Spleen (tissue), 13 donors: ENCODE data around the gene CD37. TPM values are rescaled to one million over a fixed set of nuclear protein-coding genes. Genes with fewer than 3 reads are reported as not detected.
A peak's percentile ranks its signal among the peaks of the same experiment; 100 is the strongest.
"Not testable (repeated sequence)": the region's sequence is repeated elsewhere in the genome, so short reads cannot be mapped to it uniquely, and the experiment has no call there.

Experiments used
- DNase-seq: peaks from one replicate; pipeline ENCODE4 v3.0.0-alpha.2; 2020
- H3K27ac ChIP-seq, 8 donors: fragments of 200-600 bp; sonication (generic) in 7 of 8; 1 replicate in 4 of 8; 2 replicates in 4 of 8; pipeline versions ENCODE4 v1.5.0 to v1.8.0; 2016 to 2021; ENCODE audit warnings: inconsistent platforms in 4 of 8, mild to moderate bottlenecking in 4 of 8, moderate library complexity in 1 of 8
- H3K27me3 ChIP-seq, 7 donors: fragments of 200-600 bp; sonication (generic) in 6 of 7; replicated peaks in 1 of 7; 1 replicate in 4 of 7; 2 replicates in 3 of 7; pipeline versions ENCODE4 v1.5.0 to v1.8.0; 2016 to 2021; ENCODE audit warnings: inconsistent platforms in 3 of 7, mild to moderate bottlenecking in 1 of 7
- H3K36me3 ChIP-seq, 6 donors: fragments of 200-600 bp; sonication (generic) in 5 of 6; 1 replicate in 4 of 6; 2 replicates in 2 of 6; pipeline versions ENCODE4 v1.5.0 to v1.8.0; 2016 to 2021; ENCODE audit warnings: inconsistent platforms in 2 of 6
- H3K4me1 ChIP-seq, 6 donors: fragments of 200-600 bp; sonication (generic) in 5 of 6; 1 replicate in 3 of 6; 2 replicates in 3 of 6; pipeline versions ENCODE4 v1.5.0 to v1.8.0; 2016 to 2021; ENCODE audit warnings: inconsistent platforms in 3 of 6
- H3K4me3 ChIP-seq, 8 donors: fragments of 200-600 bp; sonication (generic) in 7 of 8; 1 replicate in 4 of 8; 2 replicates in 4 of 8; pipeline versions ENCODE4 v1.5.0 to v1.8.0; 2016 to 2021; ENCODE audit warnings: inconsistent platforms in 4 of 8, mild to moderate bottlenecking in 4 of 8, moderate library complexity in 2 of 8
- H3K9me3 ChIP-seq, 8 donors: fragments of 200-600 bp; sonication (generic) in 7 of 8; 1 replicate in 4 of 8; 2 replicates in 4 of 8; pipeline versions ENCODE4 v1.5.0 to v1.8.0; 2016 to 2021; ENCODE audit warnings: inconsistent platforms in 4 of 8
- CTCF ChIP-seq, 11 experiments: fragments of 200-600 bp in 7 of 11; fragments of 450-650 bp in 4 of 11; sonication (generic) in 4 of 11; IDR thresholded peaks in 8 of 11; conservative IDR thresholded peaks in 3 of 11; 1 replicate in 7 of 11; 2 replicates in 4 of 11; pipeline versions ENCODE4 v1.4.0 to v1.8.0; 2016 to 2021; ENCODE audit warnings: antibody characterized with exemption in 11 of 11, inconsistent platforms in 4 of 11, mild to moderate bottlenecking in 1 of 11
- POLR2A ChIP-seq, 3 donors: fragments of 450-650 bp; IDR thresholded peaks; one replicate each; pipeline ENCODE4 v1.5.1; 2017; ENCODE audit warnings: antibody characterized with exemption in 3 of 3, mild to moderate bottlenecking in 1 of 3
- POLR2AphosphoS5 ChIP-seq, 3 donors: sonication (generic); formaldehyde crosslinking; IDR thresholded peaks; one replicate each; pipeline ENCODE4 v1.5.1; 2017; ENCODE audit warnings: antibody characterized with exemption in 3 of 3
- WGBS, 5 donors: extraction: QIAGEN DNeasy Blood & Tissue Kit in 3 of 5; methylation state at CpG; one replicate each; pipeline versions ENCODE4 v1.1.5 to v1.1.7; 2013 to 2018; 5-methylcytosine and 5-hydroxymethylcytosine counted together
- intact Hi-C: fragments of 100-400 bp; cut with DNase I; formaldehyde crosslinking; loops from one replicate; pipeline ENCODE4 v1.15.0; 2023; ENCODE audit warnings: low total_unique reads
- long read RNA-seq, 2 donors: transcript quantifications; one replicate each; lab custom pipeline, GENCODE V29; 2026
- polyA plus RNA-seq, 3 donors: library from polyadenylated mRNA; stranded (reverse); fragments of 200-250 nt; gene quantifications; one replicate each; pipeline ENCODE4 v1.2.1, GENCODE V29; 2013
- total RNA-seq, 7 donors: library from RNA; depleted of rRNA in 3 of 7; stranded (reverse); fragments of >200 nt in 3 of 7; fragmentation: NEBNext Ultra II Directional in 4 of 7; extraction: Animal tissue kit (Norgen Biotek cat#: 25700) in 4 of 7; gene quantifications; one replicate each; pipeline versions ENCODE4 v1.1.0 to v1.2.1, GENCODE V29; 2016 to 2021
- donor health status: healthy with polysubstance abuse.
- donor health status: DM: no; HTN: no; CAD: no; lungs with moderate emphysema.
- donor health status: DM: no; HTN: no; CAD: no.
- donor health status: Bipolar disorder and iron deficiency.
- donor health status: healthy.
- donor health status: DM: no; HTN: no; CAD: no.
- donor health status: DM: yes; HTN: yes; CAD: no.

Gene CD37
- 100 to 1,000 TPM; 297 to 516 (median 398) TPM for total RNA-seq
- 100 to 1,000 TPM; 401 to 452 (median 405) TPM for polyA plus RNA-seq
- long read RNA-seq, donor 1, transcript CD37-204 (7 exons, 1,674 nt): minor isoform, 5 of 43 reads
- long read RNA-seq, donor 1, transcript CD37-201 (8 exons, 1,265 nt): major isoform, 34 of 43 reads
- long read RNA-seq, donor 1, partial matches to known transcripts: 0 of 43 reads
- long read RNA-seq, donor 1, other reads (novel, unspliced or antisense): 0 of 43 reads
- long read RNA-seq, donor 2, transcript CD37-201 (8 exons, 1,265 nt): major isoform, 52 of 93 reads
- long read RNA-seq, donor 2, transcript CD37-204 (7 exons, 1,674 nt): minor isoform, 5 of 93 reads
- long read RNA-seq, donor 2, partial matches to known transcripts: 24 of 93 reads
- long read RNA-seq, donor 2, other reads (novel, unspliced or antisense): 6 of 93 reads

- TF ChIP-seq POLR2AphosphoS5 (IDR thresholded peaks at IDR 0.05): peak; percentile 49 to 64 (median 62)
- no peak for TF ChIP-seq CTCF (IDR thresholded peaks at IDR 0.05 in 8 of 11, conservative IDR thresholded peaks at IDR 0.05 in 3 of 11)
- WGBS, 5 donors: 19 to 32% (median 26%) methylated on average over 13 of the region's 13 CpGs
- peaks cover 0 to 49% (median 22%) of the 10 kb centered on the region in 6 donors for H3K36me3 ChIP-seq
- H3K9me3 ChIP-seq: no peaks in the 10 kb centered on the region
- H3K27me3 ChIP-seq: no peaks in the 10 kb centered on the region
- peaks cover 12 to 98% (median 92%) of the 10 kb centered on the region in 6 donors for H3K4me1 ChIP-seq
- peak within 1 kb of the TSS; percentile 61 to 95 (median 88) for H3K27ac ChIP-seq
- peak; percentile 90 for DNase-seq
- peak within 1 kb of the TSS; percentile 46 to 79 (median 66) for H3K4me3 ChIP-seq
- intact Hi-C loops: no loop called here
These were observed at the start of gene CD37 for GRCh38 chr19:49335071-49335783. Gene CD37 (plus strand): TSS chr19:49335406. CDS start chr19:49335541, 135 bp downstream.

GRCh38 chr19:49287141-49287770 lies 48.0 kb upstream of the CD37 start:
- no peaks in the 10 kb centered on the region for H3K27me3 ChIP-seq
- TF ChIP-seq POLR2A (IDR thresholded peaks at IDR 0.05) (no peak), CTCF (IDR thresholded peaks at IDR 0.05 in 8 of 11, conservative IDR thresholded peaks at IDR 0.05 in 3 of 11) (no peak), POLR2AphosphoS5 (IDR thresholded peaks at IDR 0.05) (no peak)
- H3K36me3 ChIP-seq: no peaks in the 10 kb centered on the region
- DNase-seq: no peak
- H3K4me1 ChIP-seq: no peaks in the 10 kb centered on the region
- H3K9me3 ChIP-seq: peaks cover 0 to 5% (median 0%) of the 10 kb centered on the region in 8 donors
- WGBS, 5 donors: 24 to 77% (median 50%) methylated on average over 2 of the region's 2 CpGs
- H3K27ac ChIP-seq: no peak overlapping the region
- no peak overlapping the region for H3K4me3 ChIP-seq
- intact Hi-C loops: no loop called here

- H3K27me3 ChIP-seq, H3K4me1 ChIP-seq, DNase-seq, H3K36me3 ChIP-seq, H3K9me3 ChIP-seq, H3K27ac ChIP-seq, H3K4me3 ChIP-seq, intact Hi-C loops: not testable (repeated sequence)
- 81 to 97% (median 94%) methylated on average over 4 of the region's 4 CpGs for WGBS, 5 donors
These were observed 47.0 kb upstream of the CD37 start for GRCh38 chr19:49288205-49288604.

GRCh38 chr19:49289286-49289685 lies 45.9 kb upstream of the CD37 start:
- H3K36me3 ChIP-seq: peaks cover 0 to 11% (median 0%) of the 10 kb centered on the region in 6 donors
- H3K9me3 ChIP-seq, H3K4me3 ChIP-seq, H3K27me3 ChIP-seq, intact Hi-C loops, H3K4me1 ChIP-seq, H3K27ac ChIP-seq, DNase-seq: not testable (repeated sequence)
- WGBS, 5 donors: 42 to 67% (median 47%) methylated on average over 2 of the region's 2 CpGs

- H3K9me3 ChIP-seq: peaks cover 0 to 5% (median 0%) of the 10 kb centered on the region in 8 donors
- WGBS, 5 donors: 85 to 98% (median 91%) methylated on average over 3 of the region's 3 CpGs
- TF ChIP-seq POLR2AphosphoS5 (IDR thresholded peaks at IDR 0.05) (no peak), CTCF (IDR thresholded peaks at IDR 0.05 in 8 of 11, conservative IDR thresholded peaks at IDR 0.05 in 3 of 11) (no peak), POLR2A (IDR thresholded peaks at IDR 0.05) (no peak)
These were observed 44.7 kb upstream of the CD37 start for GRCh38 chr19:49290517-49290916.

More at GRCh38 chr19:49290517-49290916, 44.7 kb upstream of the CD37 start:
- peaks cover 0 to 11% (median 0%) of the 10 kb centered on the region in 6 donors for H3K36me3 ChIP-seq
- H3K4me3 ChIP-seq: no peak overlapping the region
- no peak overlapping the region for H3K27ac ChIP-seq
- DNase-seq: no peak
- no peaks in the 10 kb centered on the region for H3K27me3 ChIP-seq
- intact Hi-C loops: no loop called here
- H3K4me1 ChIP-seq: no peaks in the 10 kb centered on the region
